NCI-H1930 (cell line): Measurements from ENCODE around the gene CCRL2.
A peak's percentile ranks its signal among the peaks of the same experiment; 100 is the strongest.

Source experiments
- DNase-seq, 2 experiments: peaks; one replicate each; lab custom pipeline; 2025; lab: John Stamatoyannopoulos, UW

The CCRL2 gene, protein sequence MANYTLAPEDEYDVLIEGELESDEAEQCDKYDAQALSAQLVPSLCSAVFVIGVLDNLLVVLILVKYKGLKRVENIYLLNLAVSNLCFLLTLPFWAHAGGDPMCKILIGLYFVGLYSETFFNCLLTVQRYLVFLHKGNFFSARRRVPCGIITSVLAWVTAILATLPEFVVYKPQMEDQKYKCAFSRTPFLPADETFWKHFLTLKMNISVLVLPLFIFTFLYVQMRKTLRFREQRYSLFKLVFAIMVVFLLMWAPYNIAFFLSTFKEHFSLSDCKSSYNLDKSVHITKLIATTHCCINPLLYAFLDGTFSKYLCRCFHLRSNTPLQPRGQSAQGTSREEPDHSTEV

DNA sequence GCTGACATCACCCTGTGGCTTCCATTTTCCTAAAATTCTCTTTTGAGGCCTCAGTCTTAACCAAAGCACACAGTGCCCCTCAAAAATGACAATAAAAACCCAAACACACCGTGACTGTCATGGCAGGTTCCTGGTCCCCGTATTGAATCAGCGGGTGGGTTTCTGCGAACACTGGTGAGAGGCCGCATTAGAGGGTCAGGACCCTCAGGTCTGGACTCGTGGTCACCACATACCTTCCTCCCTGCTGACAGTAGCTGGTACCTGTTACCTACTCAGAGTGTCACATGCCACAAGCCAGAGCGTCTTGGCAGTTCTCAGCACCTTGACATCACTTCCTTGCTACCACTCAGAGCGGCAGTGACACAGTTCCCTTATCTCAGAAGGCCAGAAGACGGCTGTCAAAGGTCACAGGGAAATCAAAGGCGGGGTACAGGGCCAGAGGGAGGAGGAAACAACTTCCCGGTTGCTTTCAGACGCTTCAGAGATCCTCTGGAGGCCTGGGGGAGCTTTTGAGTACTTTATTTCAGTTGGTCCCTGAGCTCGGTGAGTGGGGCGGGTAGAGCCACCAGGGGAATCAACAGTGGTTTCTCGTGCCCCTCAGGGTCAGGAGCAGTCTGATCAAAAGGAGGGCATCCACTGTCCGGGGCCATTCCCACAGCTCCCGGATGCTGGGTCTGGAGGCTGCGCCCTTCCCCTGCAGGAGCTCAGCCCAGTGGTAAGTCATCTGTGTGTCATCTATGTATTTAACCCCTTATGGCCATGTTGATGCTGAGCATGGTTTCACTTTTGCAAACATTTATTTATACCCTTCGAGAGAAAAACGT is at the start of gene CCRL2, which contains the start of gene CCR5AS:
CCRL2 (plus strand) TSS at position 472 of the 824 bp plus-strand sequence. CDS start 821 bp downstream, outside the sequence.
CCR5AS (minus strand) TSS at position 279 of the 824 bp plus-strand sequence.
- no peak for DNase-seq

DNA sequence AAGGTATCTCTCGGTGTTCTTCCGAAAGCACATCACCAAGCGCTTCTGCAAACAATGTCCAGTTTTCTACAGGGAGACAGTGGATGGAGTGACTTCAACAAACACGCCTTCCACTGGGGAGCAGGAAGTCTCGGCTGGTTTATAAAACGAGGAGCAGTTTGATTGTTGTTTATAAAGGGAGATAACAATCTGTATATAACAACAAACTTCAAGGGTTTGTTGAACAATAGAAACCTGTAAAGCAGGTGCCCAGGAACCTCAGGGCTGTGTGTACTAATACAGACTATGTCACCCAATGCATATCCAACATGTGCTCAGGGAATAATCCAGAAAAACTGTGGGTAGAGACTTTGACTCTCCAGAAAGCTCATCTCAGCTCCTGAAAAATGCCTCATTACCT is 48.6 kb upstream of the CCRL2 start:
- no peak for DNase-seq

DNA sequence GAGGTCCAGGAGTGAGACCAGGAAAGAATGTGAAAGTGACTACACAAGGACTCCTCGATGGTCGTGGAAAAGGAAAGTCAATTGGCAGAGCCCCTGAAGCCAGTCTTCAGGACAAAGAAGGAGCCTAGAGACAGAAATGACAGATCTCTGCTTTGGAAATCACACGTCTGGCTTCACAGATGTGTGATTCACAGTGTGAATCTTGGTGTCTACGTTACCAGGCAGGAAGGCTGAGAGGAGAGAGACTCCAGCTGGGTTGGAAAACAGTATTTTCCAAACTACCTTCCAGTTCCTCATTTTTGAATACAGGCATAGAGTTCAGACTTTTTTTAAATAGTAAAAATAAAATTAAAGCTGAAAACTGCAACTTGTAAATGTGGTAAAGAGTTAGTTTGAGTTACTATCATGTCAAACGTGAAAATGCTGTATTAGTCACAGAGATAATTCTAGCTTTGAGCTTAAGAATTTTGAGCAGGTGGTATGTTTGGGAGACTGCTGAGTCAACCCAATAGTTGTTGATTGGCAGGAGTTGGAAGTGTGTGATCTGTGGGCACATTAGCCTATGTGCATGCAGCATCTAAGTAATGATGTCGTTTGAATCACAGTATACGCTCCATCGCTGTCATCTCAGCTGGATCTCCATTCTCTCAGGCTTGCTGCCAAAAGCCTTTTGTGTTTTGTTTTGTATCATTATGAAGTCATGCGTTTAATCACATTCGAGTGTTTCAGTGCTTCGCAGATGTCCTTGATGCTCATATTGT is 47.1 kb upstream of the CCRL2 start:
- DNase-seq, result no peak

DNA sequence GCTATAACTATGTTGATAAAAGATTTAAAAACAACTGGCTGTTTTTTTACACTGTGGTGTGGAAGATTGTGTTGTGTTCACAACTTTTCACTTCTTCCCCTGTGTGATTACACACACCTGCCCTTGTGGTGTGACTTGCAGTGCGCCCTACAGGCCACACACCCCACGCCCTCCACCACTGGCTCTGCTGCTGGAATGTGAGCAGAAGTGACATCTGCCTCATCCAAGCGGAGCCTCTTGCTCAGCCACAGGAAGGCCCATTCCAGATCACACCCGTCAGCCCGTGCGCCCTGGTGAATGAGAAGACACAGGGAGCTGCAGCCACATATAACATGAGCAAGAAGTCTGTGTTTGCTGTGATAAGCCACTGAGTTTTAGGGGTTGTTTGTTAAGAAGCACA is 46.2 kb upstream of the CCRL2 start:
- no peak for DNase-seq

DNA sequence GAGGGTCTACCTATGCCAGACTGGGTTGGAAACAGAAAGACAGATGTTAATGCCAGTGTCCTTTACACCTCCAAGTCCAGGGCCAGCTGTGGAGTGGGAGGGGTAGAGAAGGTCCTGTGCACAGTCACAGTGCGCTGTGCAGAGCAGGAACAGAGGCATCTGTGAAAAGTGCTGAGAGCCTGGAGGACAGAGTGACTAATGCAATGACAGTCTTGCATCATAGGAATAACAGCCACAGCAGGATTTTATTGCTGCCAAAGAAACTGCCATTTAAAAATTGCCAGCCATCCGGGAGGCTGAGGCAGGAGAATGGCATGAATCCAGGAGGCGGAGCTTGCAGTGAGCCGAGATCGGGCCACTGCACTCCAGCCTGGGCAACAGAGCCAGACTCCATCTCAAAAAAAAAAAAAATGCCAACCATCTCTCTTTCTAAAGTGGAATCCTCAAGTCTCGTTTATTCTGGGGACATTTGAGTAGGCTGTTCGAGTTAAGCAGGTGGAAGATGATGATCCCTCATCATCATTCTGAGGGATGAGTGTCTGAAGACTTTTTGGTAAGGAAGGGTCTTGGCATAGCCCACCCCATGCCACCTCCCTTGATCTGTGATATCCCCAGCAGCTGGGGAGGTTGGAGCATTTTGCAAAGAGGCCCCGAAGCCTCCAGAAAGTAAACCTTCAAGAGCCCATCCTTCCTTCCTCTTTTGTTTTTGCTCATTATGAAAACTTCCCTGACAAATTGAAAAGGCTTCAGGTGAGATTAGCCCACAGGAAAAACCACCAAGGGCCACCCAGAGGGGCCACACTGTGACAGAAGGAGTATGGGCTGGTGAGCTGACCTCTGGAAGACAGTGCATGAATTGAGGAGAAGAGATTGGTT is 45.4 kb upstream of the CCRL2 start:
- no peak for DNase-seq

DNA sequence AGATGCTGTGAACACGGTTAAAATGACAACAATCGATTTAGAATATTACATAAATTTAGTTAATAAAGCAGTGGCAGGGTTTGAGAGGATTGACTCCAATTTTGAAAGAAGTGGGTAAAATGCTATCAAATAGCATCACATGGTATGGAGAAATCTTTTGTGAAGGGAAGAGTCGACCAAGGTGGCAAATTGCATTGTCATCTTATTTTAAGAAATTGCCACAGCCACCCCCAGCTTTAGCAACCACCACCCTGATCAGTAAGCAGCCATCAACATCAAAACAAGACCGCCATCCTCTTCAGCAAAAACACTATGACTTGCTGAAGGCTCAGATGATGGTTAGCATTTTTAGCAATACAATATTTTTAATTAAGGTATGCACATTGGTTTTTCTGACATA is 42.0 kb upstream of the CCRL2 start:
- no peak for DNase-seq

DNA sequence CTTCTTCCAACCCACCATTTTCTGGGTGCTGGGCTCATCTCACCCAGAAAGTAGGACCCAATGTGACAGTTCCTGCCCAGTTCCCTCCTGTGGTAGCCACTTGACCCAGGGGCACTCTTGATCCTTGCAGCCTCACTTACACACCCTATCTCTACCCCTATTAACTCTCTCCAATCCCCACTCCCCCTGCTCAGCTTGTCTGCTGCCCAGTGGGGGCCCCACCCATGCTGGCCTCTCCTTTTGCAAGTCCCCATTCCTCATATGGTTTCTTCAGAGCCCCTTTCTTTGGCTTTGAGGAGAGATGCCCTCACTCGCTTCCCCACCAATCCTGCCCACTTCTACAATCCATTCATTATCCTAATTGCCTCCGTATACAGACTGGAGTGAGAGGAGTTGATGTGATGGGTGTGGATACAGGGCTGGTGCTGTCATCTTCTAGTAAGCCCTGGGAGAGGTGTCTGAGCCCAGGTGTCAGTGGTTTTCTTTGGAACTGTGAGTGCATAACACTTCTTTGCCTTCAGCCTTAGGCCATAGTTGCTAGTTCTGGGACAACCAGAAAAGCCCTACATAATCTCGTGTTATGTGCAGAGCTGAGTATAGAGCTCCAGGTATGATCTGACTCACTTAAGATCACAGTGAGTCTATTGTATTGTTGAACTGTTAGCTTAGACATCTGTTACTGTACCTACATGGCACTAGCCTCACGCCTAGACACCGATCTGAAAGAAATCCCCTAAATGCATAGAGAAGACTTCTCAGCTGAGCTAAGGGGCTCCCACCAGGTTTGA is 41.1 kb upstream of the CCRL2 start:
- DNase-seq, result no peak

DNA sequence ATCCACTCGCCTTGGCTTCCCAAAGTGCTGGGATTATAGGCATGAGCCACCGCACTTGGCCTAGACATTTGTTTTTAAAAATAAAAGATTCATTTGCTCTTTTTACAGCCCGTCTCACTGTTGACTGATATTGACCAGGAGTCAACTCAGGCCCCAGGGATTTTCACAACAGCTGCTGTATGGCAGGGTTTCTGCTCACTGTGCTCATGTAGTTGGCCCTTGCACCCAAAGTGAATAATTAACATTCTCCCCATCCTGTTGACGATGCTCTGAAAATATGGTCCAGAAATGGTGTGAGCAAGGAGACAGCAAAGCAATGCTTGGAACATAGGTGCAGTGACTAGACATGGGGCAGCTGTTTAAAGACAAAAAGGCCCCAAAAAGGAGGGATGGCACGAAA is 39.2 kb upstream of the CCRL2 start:
- DNase-seq, result no peak

DNA sequence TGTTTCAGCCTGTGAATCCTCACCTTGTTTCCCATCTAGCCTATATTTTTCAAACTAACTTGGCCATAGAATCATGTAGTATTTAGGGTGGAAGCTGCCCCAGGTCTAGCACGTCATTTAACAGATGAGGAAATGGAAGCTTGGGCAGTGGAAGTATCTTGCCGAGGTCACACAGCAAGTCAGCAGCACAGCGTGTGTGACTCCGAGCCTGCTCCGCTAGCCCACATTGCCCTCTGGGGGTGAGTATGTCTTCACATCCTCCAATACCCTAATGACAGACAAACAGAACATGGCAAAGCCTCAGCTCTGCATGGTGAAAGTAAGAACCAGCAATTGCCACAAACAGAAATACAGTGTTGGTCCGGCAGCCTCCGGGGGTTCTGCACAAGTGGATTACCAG is 38.5 kb upstream of the CCRL2 start:
- peak in 1 of 2 experiments; percentile 1 for DNase-seq

DNA sequence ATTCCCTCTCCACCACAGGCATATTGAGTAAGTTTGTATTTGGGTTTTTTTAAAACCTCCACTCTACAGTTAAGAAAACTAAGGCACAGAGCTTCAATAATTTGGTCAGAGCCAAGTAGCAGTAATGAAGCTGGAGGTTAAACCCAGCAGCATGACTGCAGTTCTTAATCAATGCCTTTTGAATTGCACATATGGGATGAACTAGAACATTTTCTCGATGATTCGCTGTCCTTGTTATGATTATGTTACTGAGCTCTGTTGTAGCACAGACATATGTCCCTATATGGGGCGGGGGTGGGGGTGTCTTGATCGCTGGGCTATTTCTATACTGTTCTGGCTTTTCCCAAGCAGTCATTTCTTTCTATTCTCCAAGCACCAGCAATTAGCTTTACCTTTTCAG is 37.9 kb upstream of the CCRL2 start:
- no peak for DNase-seq

DNA sequence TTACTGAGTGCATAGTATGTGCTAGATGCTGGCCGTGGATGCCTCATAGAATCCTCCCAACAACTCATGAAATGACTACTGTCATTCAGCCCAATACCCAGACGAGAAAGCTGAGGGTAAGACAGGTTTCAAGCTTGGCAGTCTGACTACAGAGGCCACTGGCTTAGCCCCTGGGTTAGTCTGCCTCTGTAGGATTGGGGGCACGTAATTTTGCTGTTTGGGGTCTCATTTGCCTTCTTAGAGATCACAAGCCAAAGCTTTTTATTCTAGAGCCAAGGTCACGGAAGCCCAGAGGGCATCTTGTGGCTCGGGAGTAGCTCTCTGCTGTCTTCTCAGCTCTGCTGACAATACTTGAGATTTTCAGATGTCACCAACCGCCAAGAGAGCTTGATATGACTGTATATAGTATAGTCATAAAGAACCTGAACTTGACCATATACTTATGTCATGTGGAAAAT is 37.4 kb upstream of the CCRL2 start:
- no peak for DNase-seq

DNA sequence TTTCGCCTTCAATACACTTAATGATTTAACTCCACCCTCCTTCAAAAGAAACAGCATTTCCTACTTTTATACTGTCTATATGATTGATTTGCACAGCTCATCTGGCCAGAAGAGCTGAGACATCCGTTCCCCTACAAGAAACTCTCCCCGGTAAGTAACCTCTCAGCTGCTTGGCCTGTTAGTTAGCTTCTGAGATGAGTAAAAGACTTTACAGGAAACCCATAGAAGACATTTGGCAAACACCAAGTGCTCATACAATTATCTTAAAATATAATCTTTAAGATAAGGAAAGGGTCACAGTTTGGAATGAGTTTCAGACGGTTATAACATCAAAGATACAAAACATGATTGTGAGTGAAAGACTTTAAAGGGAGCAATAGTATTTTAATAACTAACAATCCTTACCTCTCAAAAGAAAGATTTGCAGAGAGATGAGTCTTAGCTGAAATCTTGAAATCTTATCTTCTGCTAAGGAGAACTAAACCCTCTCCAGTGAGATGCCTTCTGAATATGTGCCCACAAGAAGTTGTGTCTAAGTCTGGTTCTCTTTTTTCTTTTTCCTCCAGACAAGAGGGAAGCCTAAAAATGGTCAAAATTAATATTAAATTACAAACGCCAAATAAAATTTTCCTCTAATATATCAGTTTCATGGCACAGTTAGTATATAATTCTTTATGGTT is 36.1 kb upstream of the CCRL2 start, which contains the start of gene CCR5:
CCR5 (plus strand) TSS at position 108 of the 680 bp plus-strand sequence. CDS start 1,957 bp downstream, outside the sequence.
- no peak for DNase-seq

DNA sequence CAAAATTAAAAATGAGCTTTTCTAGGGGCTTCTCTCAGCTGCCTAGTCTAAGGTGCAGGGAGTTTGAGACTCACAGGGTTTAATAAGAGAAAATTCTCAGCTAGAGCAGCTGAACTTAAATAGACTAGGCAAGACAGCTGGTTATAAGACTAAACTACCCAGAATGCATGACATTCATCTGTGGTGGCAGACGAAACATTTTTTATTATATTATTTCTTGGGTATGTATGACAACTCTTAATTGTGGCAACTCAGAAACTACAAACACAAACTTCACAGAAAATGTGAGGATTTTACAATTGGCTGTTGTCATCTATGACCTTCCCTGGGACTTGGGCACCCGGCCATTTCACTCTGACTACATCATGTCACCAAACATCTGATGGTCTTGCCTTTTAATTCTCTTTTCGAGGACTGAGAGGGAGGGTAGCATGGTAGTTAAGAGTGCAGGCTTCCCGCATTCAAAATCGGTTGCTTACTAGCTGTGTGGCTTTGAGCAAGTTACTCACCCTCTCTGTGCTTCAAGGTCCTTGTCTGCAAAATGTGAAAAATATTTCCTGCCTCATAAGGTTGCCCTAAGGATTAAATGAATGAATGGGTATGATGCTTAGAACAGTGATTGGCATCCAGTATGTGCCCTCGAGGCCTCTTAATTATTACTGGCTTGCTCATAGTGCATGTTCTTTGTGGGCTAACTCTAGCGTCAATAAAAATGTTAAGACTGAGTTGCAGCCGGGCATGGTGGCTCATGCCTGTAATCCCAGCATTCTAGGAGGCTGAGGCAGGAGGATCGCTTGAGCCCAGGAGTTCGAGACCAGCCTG is 35.3 kb upstream of the CCRL2 start:
- no peak for DNase-seq

DNA sequence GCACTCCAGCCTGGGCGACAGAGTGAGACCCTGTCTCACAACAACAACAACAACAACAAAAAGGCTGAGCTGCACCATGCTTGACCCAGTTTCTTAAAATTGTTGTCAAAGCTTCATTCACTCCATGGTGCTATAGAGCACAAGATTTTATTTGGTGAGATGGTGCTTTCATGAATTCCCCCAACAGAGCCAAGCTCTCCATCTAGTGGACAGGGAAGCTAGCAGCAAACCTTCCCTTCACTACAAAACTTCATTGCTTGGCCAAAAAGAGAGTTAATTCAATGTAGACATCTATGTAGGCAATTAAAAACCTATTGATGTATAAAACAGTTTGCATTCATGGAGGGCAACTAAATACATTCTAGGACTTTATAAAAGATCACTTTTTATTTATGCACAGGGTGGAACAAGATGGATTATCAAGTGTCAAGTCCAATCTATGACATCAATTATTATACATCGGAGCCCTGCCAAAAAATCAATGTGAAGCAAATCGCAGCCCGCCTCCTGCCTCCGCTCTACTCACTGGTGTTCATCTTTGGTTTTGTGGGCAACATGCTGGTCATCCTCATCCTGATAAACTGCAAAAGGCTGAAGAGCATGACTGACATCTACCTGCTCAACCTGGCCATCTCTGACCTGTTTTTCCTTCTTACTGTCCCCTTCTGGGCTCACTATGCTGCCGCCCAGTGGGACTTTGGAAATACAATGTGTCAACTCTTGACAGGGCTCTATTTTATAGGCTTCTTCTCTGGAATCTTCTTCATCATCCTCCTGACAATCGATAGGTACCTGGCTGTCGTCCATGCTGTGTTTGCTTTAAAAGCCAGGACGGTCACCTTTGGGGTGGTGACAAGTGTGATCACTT is 34.3 kb upstream of the CCRL2 start:
- no peak for DNase-seq

DNA sequence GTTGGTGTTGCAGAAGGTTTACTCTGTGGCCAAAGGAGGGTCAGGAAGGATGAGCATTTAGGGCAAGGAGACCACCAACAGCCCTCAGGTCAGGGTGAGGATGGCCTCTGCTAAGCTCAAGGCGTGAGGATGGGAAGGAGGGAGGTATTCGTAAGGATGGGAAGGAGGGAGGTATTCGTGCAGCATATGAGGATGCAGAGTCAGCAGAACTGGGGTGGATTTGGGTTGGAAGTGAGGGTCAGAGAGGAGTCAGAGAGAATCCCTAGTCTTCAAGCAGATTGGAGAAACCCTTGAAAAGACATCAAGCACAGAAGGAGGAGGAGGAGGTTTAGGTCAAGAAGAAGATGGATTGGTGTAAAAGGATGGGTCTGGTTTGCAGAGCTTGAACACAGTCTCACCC is 32.3 kb upstream of the CCRL2 start:
- no peak for DNase-seq

DNA sequence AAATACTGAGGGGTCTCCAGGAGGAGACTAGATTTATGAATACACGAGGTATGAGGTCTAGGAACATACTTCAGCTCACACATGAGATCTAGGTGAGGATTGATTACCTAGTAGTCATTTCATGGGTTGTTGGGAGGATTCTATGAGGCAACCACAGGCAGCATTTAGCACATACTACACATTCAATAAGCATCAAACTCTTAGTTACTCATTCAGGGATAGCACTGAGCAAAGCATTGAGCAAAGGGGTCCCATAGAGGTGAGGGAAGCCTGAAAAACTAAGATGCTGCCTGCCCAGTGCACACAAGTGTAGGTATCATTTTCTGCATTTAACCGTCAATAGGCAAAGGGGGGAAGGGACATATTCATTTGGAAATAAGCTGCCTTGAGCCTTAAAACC is 31.8 kb upstream of the CCRL2 start:
- no peak for DNase-seq

DNA sequence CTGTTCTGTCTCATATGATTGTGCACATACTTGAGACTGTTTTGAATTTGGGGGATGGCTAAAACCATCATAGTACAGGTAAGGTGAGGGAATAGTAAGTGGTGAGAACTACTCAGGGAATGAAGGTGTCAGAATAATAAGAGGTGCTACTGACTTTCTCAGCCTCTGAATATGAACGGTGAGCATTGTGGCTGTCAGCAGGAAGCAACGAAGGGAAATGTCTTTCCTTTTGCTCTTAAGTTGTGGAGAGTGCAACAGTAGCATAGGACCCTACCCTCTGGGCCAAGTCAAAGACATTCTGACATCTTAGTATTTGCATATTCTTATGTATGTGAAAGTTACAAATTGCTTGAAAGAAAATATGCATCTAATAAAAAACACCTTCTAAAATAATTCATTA is 31.2 kb upstream of the CCRL2 start:
- no peak for DNase-seq

DNA sequence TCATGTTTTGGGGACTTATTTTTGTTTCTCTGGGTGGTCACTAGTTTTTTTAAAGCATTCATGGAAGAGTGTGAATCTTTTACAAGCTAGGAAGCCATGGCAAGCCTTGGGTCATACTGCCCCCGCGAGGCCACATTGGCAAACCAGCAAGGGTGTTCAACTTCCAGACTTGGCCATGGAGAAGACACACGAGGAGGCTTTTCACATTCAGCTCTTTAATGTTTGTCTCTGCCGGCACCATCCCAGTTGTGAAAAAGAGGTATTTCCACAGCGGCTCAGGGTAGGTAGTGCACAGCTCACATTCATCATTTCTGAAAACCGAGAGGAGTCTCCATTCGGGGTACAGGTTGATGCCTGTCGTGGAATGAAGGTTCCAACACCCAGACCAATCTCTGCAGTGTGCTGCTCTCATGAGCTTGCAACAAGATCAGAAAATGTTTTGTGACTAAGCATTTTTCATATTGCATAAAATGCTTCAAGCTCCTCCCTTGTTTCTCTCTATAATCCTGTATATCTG is 28.6 kb upstream of the CCRL2 start:
- peak in 1 of 2 experiments; percentile 2 for DNase-seq
